DND-41 (cell line): ENCODE measurements around the gene NINL.

Source experiments
- ATAC-seq: fragments of 200-7000 bp; cut with Tn5 transposase; 3 replicates; pipeline ENCODE4 v1.9.1; 2021; ENCODE audit warnings: low read depth; ENCODE audit not compliant: insufficient read depth
- DNase-seq: peaks from one replicate; pipeline ENCODE4 v3.0.0-alpha.2; 2020
- H2AFZ ChIP-seq: 2 replicates; pipeline ENCODE4 v1.6.0; 2012; ENCODE audit warnings: low read depth, low read length
- H3K27ac ChIP-seq: 2 replicates; pipeline ENCODE4 v1.5.1; 2012; ENCODE audit warnings: low read length, inconsistent platforms
- H3K27me3 ChIP-seq: fragments of 200-600 bp; sonication (generic); 2 replicates; pipeline ENCODE4 v1.6.0; 2012; ENCODE audit warnings: low read length, mild to moderate bottlenecking, inconsistent platforms; ENCODE audit not compliant: insufficient read depth, poor library complexity
- H3K36me3 ChIP-seq: 2 replicates; pipeline ENCODE4 v1.5.1; 2012; ENCODE audit warnings: low read length, inconsistent platforms; ENCODE audit not compliant: insufficient read depth
- H3K4me1 ChIP-seq: 2 replicates; pipeline ENCODE4 v1.5.1; 2012; ENCODE audit warnings: mild to moderate bottlenecking, low read length; ENCODE audit not compliant: insufficient read depth
- H3K4me2 ChIP-seq: 2 replicates; pipeline ENCODE4 v1.6.0; 2012; ENCODE audit warnings: mild to moderate bottlenecking, moderate library complexity, low read length, inconsistent platforms; ENCODE audit not compliant: insufficient read depth
- H3K4me3 ChIP-seq, 2 experiments: fragments of 200-600 bp in 1 of 2; shearing (Covaris generic) in 1 of 2; 2 replicates each; pipeline ENCODE4 v1.5.1; 2012 to 2016; ENCODE audit warnings: inconsistent platforms in 2 of 2, low read length in 2 of 2, mild to moderate bottlenecking in 2 of 2, low read depth in 1 of 2, moderate library complexity in 1 of 2
- H3K79me2 ChIP-seq: 2 replicates; pipeline ENCODE4 v1.6.0; 2012; ENCODE audit warnings: low read length, inconsistent platforms; ENCODE audit not compliant: insufficient read depth
- H3K9ac ChIP-seq: 2 replicates; pipeline ENCODE4 v1.6.0; 2012; ENCODE audit warnings: low read depth, mild to moderate bottlenecking, inconsistent platforms, low read length, moderate library complexity
- H3K9me3 ChIP-seq: 2 replicates; pipeline ENCODE4 v1.5.1; 2012; ENCODE audit warnings: low read length, moderate library complexity, mild to moderate bottlenecking, inconsistent platforms; ENCODE audit not compliant: insufficient read depth, severe bottlenecking
- H4K20me1 ChIP-seq: 2 replicates; pipeline ENCODE4 v1.6.0; 2012; ENCODE audit warnings: low read length; ENCODE audit not compliant: insufficient read depth
- EZH2 ChIP-seq: IDR thresholded peaks from 3 replicates; pipeline ENCODE4 v1.6.1; 2012; ENCODE audit warnings: borderline replicate concordance, low read depth, mild to moderate bottlenecking, moderate library complexity, low read length, inconsistent platforms; ENCODE audit not compliant: severe bottlenecking
- TF ChIP-seq, protein P1 (sequence below): IDR thresholded peaks from 2 replicates; pipeline ENCODE4 v1.5.1; 2012; ENCODE audit warnings: borderline replicate concordance, low read length, moderate library complexity, mild to moderate bottlenecking; ENCODE audit not compliant: poor library complexity, severe bottlenecking; ENCODE audit errors: extremely low read depth

NINL gene

DNA sequence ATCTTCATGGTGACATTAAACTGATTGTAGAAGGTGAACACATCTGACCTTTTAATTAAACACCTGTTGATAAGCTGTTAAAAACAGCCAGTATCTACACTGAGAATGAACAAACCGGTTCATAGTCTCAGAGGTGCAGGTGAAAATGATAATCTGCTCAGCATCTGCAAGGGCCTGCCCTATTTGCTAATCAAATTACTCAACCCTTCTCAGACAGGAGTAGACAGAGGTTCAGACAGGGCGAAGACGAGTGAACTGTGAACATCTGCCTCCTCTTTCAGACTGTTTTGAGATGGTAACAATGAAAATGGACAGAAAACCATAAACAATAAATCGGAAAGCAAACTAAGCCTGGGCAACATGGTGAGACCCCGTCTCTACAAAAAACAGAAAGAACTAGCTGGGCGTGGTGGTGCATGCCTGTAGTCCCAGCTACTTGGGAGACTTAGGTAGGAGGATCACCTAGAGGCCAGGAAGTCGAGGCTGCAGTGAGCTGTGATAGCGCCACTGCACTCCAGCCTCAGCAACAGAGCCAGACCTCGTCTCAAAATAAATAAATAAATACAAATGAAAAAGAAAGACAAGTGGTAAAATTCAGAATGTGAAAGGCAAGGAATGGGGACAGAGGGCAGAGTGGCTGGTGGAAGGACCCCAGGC lies 55.9 kb downstream of the NINL start:
- no peak overlapping the region for H3K4me2 ChIP-seq
- no peak overlapping the region for H3K4me3 ChIP-seq
- H3K79me2 ChIP-seq = peaks cover 49% of the 10 kb centered on the region
- H3K27ac ChIP-seq = no peak overlapping the region
- no peaks in the 10 kb centered on the region for H3K4me1 ChIP-seq
- H3K9me3 ChIP-seq = peaks cover 10% of the 10 kb centered on the region
- no peak for ATAC-seq
- no peak for DNase-seq
- H3K36me3 ChIP-seq = peaks cover 37% of the 10 kb centered on the region
- TF ChIP-seq EZH2 = no peak
- TF ChIP-seq, protein P1, sequence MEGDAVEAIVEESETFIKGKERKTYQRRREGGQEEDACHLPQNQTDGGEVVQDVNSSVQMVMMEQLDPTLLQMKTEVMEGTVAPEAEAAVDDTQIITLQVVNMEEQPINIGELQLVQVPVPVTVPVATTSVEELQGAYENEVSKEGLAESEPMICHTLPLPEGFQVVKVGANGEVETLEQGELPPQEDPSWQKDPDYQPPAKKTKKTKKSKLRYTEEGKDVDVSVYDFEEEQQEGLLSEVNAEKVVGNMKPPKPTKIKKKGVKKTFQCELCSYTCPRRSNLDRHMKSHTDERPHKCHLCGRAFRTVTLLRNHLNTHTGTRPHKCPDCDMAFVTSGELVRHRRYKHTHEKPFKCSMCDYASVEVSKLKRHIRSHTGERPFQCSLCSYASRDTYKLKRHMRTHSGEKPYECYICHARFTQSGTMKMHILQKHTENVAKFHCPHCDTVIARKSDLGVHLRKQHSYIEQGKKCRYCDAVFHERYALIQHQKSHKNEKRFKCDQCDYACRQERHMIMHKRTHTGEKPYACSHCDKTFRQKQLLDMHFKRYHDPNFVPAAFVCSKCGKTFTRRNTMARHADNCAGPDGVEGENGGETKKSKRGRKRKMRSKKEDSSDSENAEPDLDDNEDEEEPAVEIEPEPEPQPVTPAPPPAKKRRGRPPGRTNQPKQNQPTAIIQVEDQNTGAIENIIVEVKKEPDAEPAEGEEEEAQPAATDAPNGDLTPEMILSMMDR = no peak
- H3K27me3 ChIP-seq = no peaks in the 10 kb centered on the region
- H2AFZ ChIP-seq = no peak overlapping the region
- H4K20me1 ChIP-seq = no peaks in the 10 kb centered on the region
- H3K9ac ChIP-seq = no peak overlapping the region

DNA sequence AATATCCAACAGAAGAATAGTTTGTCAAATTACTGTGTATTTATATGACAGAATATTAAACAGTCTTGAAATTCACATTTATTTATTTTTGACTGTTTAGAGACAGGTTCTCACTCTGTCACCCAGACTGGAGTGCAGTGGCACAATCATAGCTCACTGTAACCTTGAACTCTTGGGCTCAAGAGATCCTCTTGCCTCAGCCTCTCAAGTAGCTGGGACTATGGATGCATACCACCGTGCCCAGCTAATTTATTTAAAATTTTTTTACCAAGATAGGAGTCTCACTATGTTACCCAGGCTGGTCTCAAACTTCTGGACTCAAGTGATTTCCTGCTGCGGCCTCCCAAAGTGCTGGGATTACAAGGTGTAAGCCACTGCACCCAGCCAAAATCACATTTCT lies 57.4 kb downstream of the NINL start:
- Histone ChIP-seq H3K4me2 (no peak overlapping the region), H3K27ac (no peak overlapping the region), H3K9ac (no peak overlapping the region), H4K20me1 (no peaks in the 10 kb centered on the region), H3K9me3 (peaks cover 10% of the 10 kb centered on the region), H3K4me3 (no peak overlapping the region), H2AFZ (no peak overlapping the region), H3K4me1 (no peaks in the 10 kb centered on the region), H3K79me2 (peaks cover 41% of the 10 kb centered on the region), H3K36me3 (peaks cover 45% of the 10 kb centered on the region), H3K27me3 (no peaks in the 10 kb centered on the region)
- no peak for TF ChIP-seq EZH2
- TF ChIP-seq, protein P1 = no peak
- ATAC-seq = no peak
- no peak for DNase-seq

DNA sequence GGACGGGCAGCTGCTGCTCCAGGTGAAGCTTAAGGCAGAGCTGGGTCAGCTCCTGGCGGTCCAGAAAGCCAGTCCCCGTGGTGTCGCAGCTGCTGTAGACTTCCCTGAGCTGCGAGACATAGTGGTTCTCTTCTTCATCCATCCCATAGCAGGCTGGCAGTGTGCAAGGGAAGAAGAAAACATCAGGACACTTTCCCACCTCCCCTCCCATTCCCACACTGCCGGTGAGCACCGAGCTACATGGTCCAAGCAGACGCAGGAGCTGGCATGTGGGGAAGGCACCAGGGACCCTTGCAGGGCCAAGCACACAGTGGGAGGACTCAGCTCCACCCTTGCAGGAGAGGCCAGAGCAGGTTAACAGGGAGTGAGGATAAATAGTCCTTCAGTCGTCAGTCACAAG lies 58.9 kb downstream of the NINL start:
- H3K36me3 ChIP-seq = peaks cover 49% of the 10 kb centered on the region
- H3K27me3 ChIP-seq = no peaks in the 10 kb centered on the region
- no peak overlapping the region for H3K9ac ChIP-seq
- no peak overlapping the region for H3K4me3 ChIP-seq
- H3K4me2 ChIP-seq = no peak overlapping the region
- DNase-seq (no peak), ATAC-seq (no peak)
- TF ChIP-seq, protein P1 = no peak
- no peak for TF ChIP-seq EZH2
- no peaks in the 10 kb centered on the region for H4K20me1 ChIP-seq
- no peak overlapping the region for H2AFZ ChIP-seq
- no peak overlapping the region for H3K27ac ChIP-seq
- peaks cover 27% of the 10 kb centered on the region for H3K79me2 ChIP-seq
- no peaks in the 10 kb centered on the region for H3K4me1 ChIP-seq
- H3K9me3 ChIP-seq = peaks cover 7% of the 10 kb centered on the region

DNA sequence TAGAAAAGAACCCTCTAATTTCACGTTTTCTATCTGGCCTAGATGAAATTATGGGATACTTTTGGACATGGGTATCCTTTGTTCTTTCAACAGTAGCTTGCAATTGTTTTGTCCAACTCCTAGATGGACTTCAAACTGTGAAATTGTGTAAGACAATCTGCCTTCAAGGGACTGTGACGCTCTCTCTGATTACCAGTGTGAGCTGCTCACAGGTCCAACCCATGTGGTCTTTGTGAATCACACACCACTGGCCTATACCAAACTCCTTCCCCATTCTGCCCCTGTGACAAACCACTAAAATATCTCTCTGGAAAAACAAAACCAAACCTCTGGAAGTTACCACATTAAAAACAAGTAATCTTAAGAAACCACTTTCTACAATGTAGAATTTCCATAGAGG lies 59.5 kb downstream of the NINL start:
- no peak for TF ChIP-seq EZH2
- TF ChIP-seq, protein P1 = no peak
- Histone ChIP-seq H3K36me3 (peaks cover 54% of the 10 kb centered on the region), H3K79me2 (peaks cover 27% of the 10 kb centered on the region), H3K9ac (no peak overlapping the region), H2AFZ (no peak overlapping the region), H4K20me1 (no peaks in the 10 kb centered on the region), H3K4me3 (no peak overlapping the region), H3K27ac (no peak overlapping the region), H3K27me3 (no peaks in the 10 kb centered on the region), H3K4me1 (no peaks in the 10 kb centered on the region), H3K4me2 (no peak overlapping the region), H3K9me3 (peaks cover 6% of the 10 kb centered on the region)
- no peak for DNase-seq
- no peak for ATAC-seq
